RWPE1 (cell line): ENCODE measurements around the gene TREM2.

Experiments used
- CTCF ChIA-PET: fragments of 350-600 bp; sonication (Branson Sonifier 250); formaldehyde crosslinking; extraction: SDS; loops from one replicate; lab custom pipeline; 2021; lab: Yijun Ruan, JAX
- POLR2A ChIA-PET: fragments of 400-600 bp; formaldehyde crosslinking; extraction: SDS; loops from one replicate; lab custom pipeline; 2020; ENCODE audit warnings: antibody characterized with exemption; ENCODE audit not compliant: low non-redundant PET; lab: Yijun Ruan, JAX
- DNase-seq: peaks from one replicate; pipeline ENCODE4 v3.0.0; 2012; ENCODE audit warnings: low spot score
- H3K27ac ChIP-seq: fragments of 450-650 bp; 2 replicates; pipeline ENCODE4 v1.5.1; 2017
- TF ChIP-seq, protein P1 (sequence below): fragments of 450-650 bp; conservative IDR thresholded peaks from 2 replicates; pipeline ENCODE4 v1.5.1; 2017; ENCODE audit warnings: low read depth, mild to moderate bottlenecking

Gene TREM2

DNA sequence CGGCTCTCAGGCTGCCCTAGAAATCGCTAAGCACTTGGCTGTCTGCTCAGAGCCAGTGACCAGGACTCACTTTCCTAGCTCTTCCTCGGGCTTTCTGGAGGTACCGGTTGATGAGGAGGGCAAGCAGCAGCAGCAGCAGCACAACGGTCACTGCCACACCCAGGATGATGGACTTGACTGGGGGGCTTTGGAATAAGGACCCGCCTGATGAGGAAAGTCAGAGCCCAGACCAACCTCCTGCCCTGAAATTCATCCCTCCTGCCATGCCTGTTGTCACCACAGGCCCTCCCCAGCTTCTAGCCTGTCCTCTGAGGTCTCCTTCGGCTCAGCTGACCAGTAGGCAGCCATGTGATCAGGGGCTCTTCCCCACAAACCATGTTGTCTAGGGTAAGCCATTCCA is 21.8 kb upstream of the TREM2 start:
- TF ChIP-seq, protein P1, sequence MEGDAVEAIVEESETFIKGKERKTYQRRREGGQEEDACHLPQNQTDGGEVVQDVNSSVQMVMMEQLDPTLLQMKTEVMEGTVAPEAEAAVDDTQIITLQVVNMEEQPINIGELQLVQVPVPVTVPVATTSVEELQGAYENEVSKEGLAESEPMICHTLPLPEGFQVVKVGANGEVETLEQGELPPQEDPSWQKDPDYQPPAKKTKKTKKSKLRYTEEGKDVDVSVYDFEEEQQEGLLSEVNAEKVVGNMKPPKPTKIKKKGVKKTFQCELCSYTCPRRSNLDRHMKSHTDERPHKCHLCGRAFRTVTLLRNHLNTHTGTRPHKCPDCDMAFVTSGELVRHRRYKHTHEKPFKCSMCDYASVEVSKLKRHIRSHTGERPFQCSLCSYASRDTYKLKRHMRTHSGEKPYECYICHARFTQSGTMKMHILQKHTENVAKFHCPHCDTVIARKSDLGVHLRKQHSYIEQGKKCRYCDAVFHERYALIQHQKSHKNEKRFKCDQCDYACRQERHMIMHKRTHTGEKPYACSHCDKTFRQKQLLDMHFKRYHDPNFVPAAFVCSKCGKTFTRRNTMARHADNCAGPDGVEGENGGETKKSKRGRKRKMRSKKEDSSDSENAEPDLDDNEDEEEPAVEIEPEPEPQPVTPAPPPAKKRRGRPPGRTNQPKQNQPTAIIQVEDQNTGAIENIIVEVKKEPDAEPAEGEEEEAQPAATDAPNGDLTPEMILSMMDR, result no peak
- DNase-seq, result no peak
- CTCF ChIA-PET, result no interaction called here
- no peak overlapping the region for H3K27ac ChIP-seq
- POLR2A ChIA-PET, result no interaction called here

DNA sequence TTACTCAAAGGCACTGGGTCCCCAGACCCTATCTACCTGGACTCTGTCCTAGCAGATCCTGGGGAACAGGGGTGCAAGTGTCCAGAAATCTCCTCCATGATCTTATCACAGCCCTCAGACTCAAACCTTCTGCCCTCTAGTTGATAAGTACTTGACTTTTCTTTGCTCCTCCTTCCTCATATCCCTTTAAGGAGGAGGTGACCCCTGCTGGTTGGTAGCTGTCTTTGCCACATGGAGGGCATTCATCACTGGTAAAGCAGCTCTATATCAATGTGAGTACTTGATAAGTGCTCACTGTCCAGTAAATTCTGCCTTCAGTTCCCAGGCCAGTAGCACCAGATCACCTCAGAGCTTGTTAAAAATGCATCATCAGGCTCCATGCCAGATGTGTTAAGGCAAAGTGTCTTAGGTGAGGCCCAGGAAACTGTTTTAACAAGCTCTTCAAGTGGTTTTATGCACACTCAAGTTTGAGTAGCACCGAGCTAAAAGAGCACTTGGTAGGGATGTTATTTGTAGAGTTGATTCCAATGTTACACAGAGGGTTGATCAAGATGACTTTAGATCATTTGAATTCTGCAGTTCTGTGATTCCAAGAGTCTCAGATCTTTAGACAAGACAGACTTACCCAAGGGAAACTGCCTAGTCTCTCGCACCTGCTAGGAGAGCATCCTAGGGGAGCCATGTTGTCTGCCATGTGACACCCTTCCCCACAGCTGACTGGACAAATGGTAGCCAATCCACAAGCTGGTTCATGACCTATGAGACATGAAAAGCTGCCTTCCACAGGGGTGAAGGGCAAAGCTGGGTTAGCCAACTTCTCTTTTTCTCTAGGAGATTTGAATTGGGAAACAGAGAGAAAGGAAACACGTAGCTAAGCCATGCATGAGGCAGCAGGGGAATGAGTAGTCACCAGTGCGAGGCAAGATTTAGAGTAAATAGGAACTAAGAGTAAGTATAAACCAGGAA is 19.4 kb upstream of the TREM2 start:
- DNase-seq, result peak; percentile 55
- CTCF ChIA-PET, result interaction anchor here (0.5 to 1.0 kb wide), 7 partner anchors 9 to 1660 kb away, joined by 3 to 8 read pairs (median 4); no protein-coding TSS in a partner anchor
- no peak overlapping the region for H3K27ac ChIP-seq
- TF ChIP-seq, protein P1, result peak; percentile 25; the same call in 1 of the 2 replicates
- POLR2A ChIA-PET, result no interaction called here

DNA sequence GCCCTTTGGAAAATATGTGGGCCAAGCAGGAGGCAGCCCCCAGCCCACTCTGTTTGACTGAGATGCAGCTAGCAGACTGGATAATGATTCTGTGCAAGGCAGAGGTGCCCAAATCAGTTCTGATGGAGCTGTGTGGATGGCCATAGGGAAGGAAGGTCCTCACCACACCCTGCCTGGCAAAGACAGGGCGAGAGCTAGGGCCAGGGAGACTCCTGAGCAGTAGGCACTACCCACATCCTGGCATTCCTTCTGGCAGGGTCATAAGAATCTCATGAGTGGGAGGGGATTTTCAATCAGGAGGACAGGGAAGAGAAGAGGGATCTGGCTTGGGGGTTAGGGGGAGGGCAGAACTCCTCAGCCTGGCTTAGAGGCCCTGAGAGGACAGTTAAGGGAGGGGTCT is 18.6 kb upstream of the TREM2 start:
- TF ChIP-seq, protein P1, result no peak
- H3K27ac ChIP-seq, result no peak overlapping the region
- DNase-seq, result no peak
- ChIA-PET POLR2A (no interaction called here), CTCF (interaction anchor here (0.6 to 1.0 kb wide), 2 partner anchors 89 to 533 kb away, joined by 4 to 8 read pairs; no protein-coding TSS in a partner anchor)

DNA sequence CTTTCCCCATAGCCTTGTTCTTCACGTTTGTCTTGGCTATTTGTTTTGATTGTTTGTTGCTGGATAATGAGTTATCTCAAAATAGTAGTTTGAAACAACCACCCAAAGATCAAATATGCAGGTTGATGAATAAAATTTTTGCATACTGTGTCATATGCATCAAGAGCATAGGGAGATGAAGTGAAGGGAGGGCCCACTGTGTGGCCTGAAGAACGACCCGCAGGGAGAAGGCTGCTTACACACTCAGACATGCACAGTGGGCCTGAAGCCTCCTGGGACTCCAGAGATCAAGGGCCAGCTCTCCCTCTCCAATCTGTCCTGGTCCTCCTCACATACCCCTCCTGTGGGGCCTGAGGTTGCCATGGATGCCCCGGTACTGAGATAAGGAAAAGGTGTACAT is 16.2 kb upstream of the TREM2 start:
- POLR2A ChIA-PET, result no interaction called here
- CTCF ChIA-PET, result no interaction called here
- no peak for DNase-seq
- H3K27ac ChIP-seq, result no peak overlapping the region
- TF ChIP-seq, protein P1, result no peak

DNA sequence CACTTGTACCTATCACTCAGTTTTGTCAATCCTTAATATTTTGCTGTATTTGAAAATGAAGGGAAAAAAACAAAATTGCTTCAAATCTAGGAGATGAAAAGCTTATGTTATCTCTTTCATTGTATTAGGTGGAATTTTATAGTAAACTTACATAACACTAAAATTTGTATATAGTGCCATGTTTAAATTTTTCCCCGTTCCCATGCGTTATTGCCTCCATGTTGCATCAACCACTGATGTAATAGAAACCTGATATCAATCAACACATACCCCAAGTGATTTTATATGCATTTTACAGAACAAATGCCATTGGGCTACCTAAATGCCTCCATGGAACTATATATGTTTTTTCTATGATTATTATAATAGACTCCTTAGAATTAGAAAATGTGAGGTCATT is 14.8 kb upstream of the TREM2 start:
- CTCF ChIA-PET, result interaction anchor here (0.6 to 0.7 kb wide), 2 partner anchors 182 to 1348 kb away, joined by 3 read pairs; no protein-coding TSS in a partner anchor
- DNase-seq, result no peak

DNA sequence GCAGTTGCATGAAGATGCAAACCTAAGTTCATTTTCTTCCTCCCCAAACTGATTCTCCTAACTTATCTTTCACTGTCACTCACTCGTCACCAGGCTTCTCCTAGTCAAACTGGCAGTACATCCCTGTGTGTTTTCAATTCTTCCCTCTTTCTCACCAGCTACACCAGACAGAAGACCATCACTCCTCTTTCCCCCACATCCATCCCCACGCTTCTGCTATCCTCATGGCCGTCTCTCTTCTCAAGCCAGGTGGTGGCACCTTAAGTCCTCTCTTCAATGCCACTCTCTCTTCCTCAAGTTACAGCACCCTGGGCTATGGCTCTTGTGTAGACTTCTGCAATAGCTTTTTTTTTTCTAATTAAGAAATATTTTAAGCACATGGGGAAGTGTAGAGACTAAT is 14.4 kb upstream of the TREM2 start:
- ChIA-PET CTCF (interaction anchor here (0.6 to 0.7 kb wide), 2 partner anchors 181 to 1349 kb away, joined by 3 read pairs; no protein-coding TSS in a partner anchor), POLR2A (no interaction called here)
- TF ChIP-seq, protein P1, result no peak
- DNase-seq, result no peak
- no peak overlapping the region for H3K27ac ChIP-seq

More for the DNA sequence above, 14.8 kb upstream of the TREM2 start:
- TF ChIP-seq, protein P1, result no peak
- POLR2A ChIA-PET, result no interaction called here
- H3K27ac ChIP-seq, result no peak overlapping the region
